ENCODE measurements around the gene MUC15. TPM values are rescaled to one million over a fixed set of nuclear protein-coding genes. Genes with fewer than 3 reads are reported as not detected.
A peak's percentile ranks its signal among the peaks of the same experiment; 100 is the strongest.

The MUC15 gene
- total RNA-seq, 1 donor from 2014 or later: 2.6 TPM

DNA sequence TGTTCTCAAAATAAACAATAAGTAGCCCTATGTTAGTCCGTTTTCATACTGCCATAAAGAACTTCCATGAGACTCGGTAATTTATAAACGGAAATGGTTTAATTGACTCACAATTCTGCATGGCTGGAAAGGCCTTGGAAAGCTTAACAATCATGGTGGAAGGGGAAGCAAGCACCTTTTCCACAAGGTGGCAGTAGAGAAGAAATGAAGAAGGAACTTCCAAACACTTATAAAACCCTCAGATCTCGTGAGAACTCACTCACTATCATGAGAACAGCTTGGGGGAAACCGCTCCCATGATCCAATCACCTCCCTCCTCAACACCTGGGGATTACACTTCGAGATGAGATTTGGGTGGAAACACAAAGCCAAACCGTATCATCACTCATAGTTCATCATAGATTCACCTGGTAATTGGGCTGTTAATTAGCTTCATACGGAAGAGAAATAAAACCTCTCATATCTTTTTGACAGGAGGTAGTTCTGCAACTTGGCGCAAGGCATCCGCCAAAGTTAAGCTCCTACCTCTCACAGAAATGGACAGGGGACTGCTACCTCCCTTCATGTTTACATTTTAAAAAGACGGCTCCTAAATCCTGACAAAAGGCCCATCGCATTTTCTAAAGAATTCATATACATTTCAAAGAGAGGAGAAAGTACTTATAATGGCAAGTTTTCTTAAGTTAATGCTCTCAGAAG, 49.0 kb downstream of the MUC15 start:
- DNase-seq (ENCODE audit: low spot score in 2 of 2, unreplicated experiment in 2 of 2): no peak
- Mint-ChIP-seq H3K27me3 (ENCODE audit: low read depth) (peaks cover 15% of the 10 kb centered on the region), H3K4me3 (peak overlapping the region; percentile 46), H3K9me3 (no peaks in the 10 kb centered on the region), H3K36me3 (no peaks in the 10 kb centered on the region), H3K27ac (no peak overlapping the region), H3K4me1 (peaks cover 3% of the 10 kb centered on the region)
- TF ChIP-seq, protein P1, sequence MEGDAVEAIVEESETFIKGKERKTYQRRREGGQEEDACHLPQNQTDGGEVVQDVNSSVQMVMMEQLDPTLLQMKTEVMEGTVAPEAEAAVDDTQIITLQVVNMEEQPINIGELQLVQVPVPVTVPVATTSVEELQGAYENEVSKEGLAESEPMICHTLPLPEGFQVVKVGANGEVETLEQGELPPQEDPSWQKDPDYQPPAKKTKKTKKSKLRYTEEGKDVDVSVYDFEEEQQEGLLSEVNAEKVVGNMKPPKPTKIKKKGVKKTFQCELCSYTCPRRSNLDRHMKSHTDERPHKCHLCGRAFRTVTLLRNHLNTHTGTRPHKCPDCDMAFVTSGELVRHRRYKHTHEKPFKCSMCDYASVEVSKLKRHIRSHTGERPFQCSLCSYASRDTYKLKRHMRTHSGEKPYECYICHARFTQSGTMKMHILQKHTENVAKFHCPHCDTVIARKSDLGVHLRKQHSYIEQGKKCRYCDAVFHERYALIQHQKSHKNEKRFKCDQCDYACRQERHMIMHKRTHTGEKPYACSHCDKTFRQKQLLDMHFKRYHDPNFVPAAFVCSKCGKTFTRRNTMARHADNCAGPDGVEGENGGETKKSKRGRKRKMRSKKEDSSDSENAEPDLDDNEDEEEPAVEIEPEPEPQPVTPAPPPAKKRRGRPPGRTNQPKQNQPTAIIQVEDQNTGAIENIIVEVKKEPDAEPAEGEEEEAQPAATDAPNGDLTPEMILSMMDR (IDR thresholded peaks at IDR 0.05; ENCODE audit: unreplicated experiment): peak; percentile 22

DNA sequence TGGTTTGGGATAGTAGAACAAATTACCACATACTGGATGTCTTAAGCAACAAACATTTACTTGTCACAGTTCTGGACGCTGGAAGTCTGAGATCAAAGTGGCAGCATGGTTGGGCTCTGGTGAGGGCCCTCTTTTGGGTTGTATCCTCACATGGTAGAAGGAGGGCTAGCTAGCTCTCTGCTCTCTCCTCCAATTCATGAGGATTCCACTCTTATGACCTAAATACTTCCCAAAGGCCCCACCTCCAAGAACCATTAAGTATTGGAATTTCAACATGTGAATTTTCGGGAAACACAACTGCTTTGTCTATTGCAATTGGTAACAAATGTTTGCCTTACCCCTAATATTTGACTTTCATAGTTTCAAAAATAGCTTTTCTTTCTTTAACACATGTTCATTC, 52.6 kb downstream of the MUC15 start:
- H3K36me3 Mint-ChIP-seq: no peaks in the 10 kb centered on the region
- no peak overlapping the region for H3K4me3 Mint-ChIP-seq
- H3K9me3 Mint-ChIP-seq: no peaks in the 10 kb centered on the region
- peaks cover 3% of the 10 kb centered on the region for H3K4me1 Mint-ChIP-seq
- H3K27ac Mint-ChIP-seq: no peak overlapping the region
- TF ChIP-seq, protein P1 (IDR thresholded peaks at IDR 0.05; ENCODE audit: unreplicated experiment): no peak
- no peak for DNase-seq (ENCODE audit: low spot score in 2 of 2, unreplicated experiment in 2 of 2)
- peaks cover 16% of the 10 kb centered on the region for H3K27me3 Mint-ChIP-seq (ENCODE audit: low read depth)

GRCh38 chr11:26512196-26512595, 59.9 kb downstream of the MUC15 start:
- Mint-ChIP-seq H3K36me3 (no peaks in the 10 kb centered on the region), H3K4me3 (no peak overlapping the region), H3K9me3 (no peaks in the 10 kb centered on the region), H3K27ac (no peak overlapping the region), H3K4me1 (no peaks in the 10 kb centered on the region), H3K27me3 (ENCODE audit: low read depth) (peaks cover 38% of the 10 kb centered on the region)
- no peak for DNase-seq (ENCODE audit: low spot score in 2 of 2, unreplicated experiment in 2 of 2)
- TF ChIP-seq, protein P1 (IDR thresholded peaks at IDR 0.05; ENCODE audit: unreplicated experiment): no peak

GRCh38 chr11:26510756-26511155, 61.3 kb downstream of the MUC15 start:
- H3K36me3 Mint-ChIP-seq: no peaks in the 10 kb centered on the region
- H3K4me1 Mint-ChIP-seq: no peaks in the 10 kb centered on the region
- no peak overlapping the region for H3K4me3 Mint-ChIP-seq
- DNase-seq (ENCODE audit: low spot score in 2 of 2, unreplicated experiment in 2 of 2): no peak
- no peak overlapping the region for H3K27ac Mint-ChIP-seq
- no peaks in the 10 kb centered on the region for H3K9me3 Mint-ChIP-seq
- peaks cover 33% of the 10 kb centered on the region for H3K27me3 Mint-ChIP-seq (ENCODE audit: low read depth)
- TF ChIP-seq, protein P1 (IDR thresholded peaks at IDR 0.05; ENCODE audit: unreplicated experiment): no peak

DNA sequence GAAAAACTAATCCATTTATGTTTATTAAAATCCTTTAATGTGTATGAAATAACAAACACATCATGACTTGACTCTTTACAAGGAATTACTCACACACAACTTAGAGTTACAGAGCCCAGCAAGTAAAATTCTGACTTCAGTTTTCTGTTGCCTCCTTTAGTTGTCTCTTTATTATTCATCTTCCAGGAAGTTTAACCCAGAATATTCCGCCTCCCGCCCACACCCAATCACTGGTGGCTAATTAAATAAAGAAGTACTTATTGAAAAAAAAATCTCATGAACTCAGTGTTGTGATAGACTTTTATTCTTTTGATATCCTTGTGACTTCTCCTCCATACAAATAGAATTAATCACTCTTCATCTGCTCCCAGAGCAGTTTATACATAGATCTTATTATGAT, 61.9 kb downstream of the MUC15 start:
- Mint-ChIP-seq H3K4me1 (no peaks in the 10 kb centered on the region), H3K9me3 (no peaks in the 10 kb centered on the region), H3K4me3 (no peak overlapping the region), H3K27ac (no peak overlapping the region), H3K36me3 (no peaks in the 10 kb centered on the region), H3K27me3 (ENCODE audit: low read depth) (peaks cover 33% of the 10 kb centered on the region)
- TF ChIP-seq, protein P1 (IDR thresholded peaks at IDR 0.05; ENCODE audit: unreplicated experiment): no peak
- no peak for DNase-seq (ENCODE audit: low spot score in 2 of 2, unreplicated experiment in 2 of 2)

Other genes starting within 250 kb of the MUC15 start
- gene ANO3, start 240.1 kb downstream of the MUC15 start, total RNA-seq: 0.07 to 0.13 TPM in 2 of 3 replicates, not detected in the other
- gene SLC5A12, start 149.8 kb upstream of the MUC15 start, total RNA-seq: 4.5 to 4.7 TPM (median 4.6 TPM) in 3 replicates

Data from mesothelial cell of epicardium (in vitro differentiated cells).